AG04449 (cell line): Measurements from ENCODE around the gene ADGB.

Experiments
- CTCF ChIA-PET: fragments of 350-600 bp; formaldehyde crosslinking; extraction: SDS; loops from one replicate; lab custom pipeline; 2021; ENCODE audit warnings: antibody characterized with exemption; lab: Yijun Ruan, JAX
- POLR2A ChIA-PET: fragments of 400-600, 350-600 bp; formaldehyde crosslinking; extraction: SDS; loops from one replicate; lab custom pipeline; 2020; ENCODE audit warnings: antibody characterized with exemption, inconsistent platforms; lab: Yijun Ruan, JAX
- DNase-seq: peaks from one replicate; pipeline ENCODE4 v3.0.0-alpha.2; 2010; ENCODE audit warnings: low read depth, low spot score
- H3K4me3 ChIP-seq: 2 replicates; pipeline ENCODE4 v1.5.1; 2011; ENCODE audit warnings: low read depth, mild to moderate bottlenecking, control low read depth, low read length
- CTCF ChIP-seq: IDR thresholded peaks from one replicate; pipeline ENCODE4 v1.5.1; 2011; ENCODE audit warnings: mild to moderate bottlenecking, moderate library complexity, low read length, control low read depth, inconsistent platforms; ENCODE audit not compliant: insufficient read depth; ENCODE audit errors: missing control alignments

ADGB gene

DNA sequence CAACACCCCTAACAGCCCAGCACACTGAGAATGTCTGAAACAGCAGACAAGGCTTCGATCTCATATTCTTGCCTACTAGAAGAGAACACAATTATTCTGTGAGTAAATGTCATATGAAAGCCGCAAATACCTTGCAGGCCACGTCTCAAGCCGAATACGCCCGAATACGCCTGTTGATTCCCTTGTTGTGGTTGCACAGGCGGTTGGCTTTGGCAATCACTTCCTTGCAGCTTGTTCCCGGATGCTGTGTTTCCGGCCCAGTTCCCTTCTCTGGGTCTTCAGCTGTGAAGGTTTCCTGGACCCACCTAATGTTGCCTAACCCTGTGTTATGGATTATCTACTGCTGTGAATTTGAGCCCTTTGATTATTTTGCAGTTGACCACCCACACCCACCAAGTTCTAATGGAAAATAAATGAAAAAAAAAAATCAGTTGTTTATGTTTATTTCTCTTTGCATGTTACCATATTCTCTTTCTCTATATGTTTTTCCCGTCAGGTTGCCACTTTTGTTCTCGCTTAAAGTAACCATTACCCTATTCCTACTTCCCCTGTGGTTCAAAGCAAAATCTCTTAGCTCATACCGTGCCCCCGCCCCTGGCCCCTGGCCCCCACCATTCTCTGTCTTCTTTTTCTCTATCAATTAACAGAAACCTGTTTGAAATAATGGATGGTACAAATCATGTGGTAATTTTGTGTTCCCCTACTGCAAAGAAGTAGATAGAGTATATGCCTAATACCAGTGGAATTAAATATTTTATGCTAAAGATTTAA lies 172.4 kb downstream of the ADGB start:
- ChIA-PET POLR2A (no interaction called here), CTCF (no interaction called here)
- no peak overlapping the region for H3K4me3 ChIP-seq
- no peak for TF ChIP-seq CTCF
- no peak for DNase-seq

DNA sequence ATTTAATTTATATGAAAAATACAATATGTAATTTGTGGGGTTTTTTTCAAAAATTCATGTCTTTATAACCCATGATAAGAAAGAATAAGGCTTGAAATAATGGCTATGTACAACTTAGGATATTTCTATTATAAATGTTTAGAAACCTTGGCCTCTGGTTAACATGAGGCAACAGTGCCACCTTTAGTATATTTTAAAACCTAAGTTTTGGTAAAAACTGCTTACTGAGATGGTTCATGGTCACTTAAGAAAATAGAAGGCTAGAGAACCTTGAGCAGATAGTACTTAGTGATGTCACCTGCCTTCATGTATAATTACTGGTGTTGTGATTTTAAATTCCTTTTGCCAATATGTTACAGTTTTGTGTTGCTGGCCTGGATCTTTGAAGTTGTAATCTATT lies 176.4 kb downstream of the ADGB start:
- CTCF ChIA-PET = no interaction called here

DNA sequence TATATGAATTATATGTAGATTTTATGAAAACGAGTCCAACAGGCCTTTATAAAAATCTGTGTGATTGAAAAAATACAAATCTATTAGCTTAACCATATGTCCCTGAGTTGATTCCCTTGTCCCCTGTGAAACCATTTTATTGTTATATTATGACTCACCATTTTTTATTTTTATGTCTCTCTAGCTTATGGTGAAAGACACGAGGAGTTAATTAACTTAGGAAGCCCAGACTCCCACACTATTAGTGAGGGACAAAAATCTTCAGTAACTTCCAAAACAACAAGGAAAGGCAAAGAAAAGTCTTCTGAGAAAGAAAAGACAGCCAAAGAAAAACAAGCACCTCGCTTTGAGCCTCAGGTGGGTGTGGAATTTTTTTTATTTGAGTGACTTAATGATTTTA lies 183.1 kb downstream of the ADGB start:
- ChIA-PET CTCF (interaction anchor here (0.6 to 1.0 kb wide), 2 partner anchors 12 to 27 kb away, joined by 3 read pairs; no protein-coding TSS in a partner anchor), POLR2A (no interaction called here)
- no peak overlapping the region for H3K4me3 ChIP-seq
- no peak for DNase-seq
- TF ChIP-seq CTCF = no peak

More for the DNA sequence above, 176.4 kb downstream of the ADGB start:
- no peak for TF ChIP-seq CTCF
- no peak for DNase-seq
- no peak overlapping the region for H3K4me3 ChIP-seq
- POLR2A ChIA-PET = no interaction called here

- ChIA-PET POLR2A (no interaction called here), CTCF (interaction anchor here (0.7 to 1.1 kb wide), 6 partner anchors 9 to 65 kb away, joined by 3 to 7 read pairs (median 4); no protein-coding TSS in a partner anchor)
- TF ChIP-seq CTCF = peak; percentile 35
- H3K4me3 ChIP-seq = no peak overlapping the region
- no peak for DNase-seq
Observed at GRCh38 chr6:146785001-146785585, 186.3 kb downstream of the ADGB start.

DNA sequence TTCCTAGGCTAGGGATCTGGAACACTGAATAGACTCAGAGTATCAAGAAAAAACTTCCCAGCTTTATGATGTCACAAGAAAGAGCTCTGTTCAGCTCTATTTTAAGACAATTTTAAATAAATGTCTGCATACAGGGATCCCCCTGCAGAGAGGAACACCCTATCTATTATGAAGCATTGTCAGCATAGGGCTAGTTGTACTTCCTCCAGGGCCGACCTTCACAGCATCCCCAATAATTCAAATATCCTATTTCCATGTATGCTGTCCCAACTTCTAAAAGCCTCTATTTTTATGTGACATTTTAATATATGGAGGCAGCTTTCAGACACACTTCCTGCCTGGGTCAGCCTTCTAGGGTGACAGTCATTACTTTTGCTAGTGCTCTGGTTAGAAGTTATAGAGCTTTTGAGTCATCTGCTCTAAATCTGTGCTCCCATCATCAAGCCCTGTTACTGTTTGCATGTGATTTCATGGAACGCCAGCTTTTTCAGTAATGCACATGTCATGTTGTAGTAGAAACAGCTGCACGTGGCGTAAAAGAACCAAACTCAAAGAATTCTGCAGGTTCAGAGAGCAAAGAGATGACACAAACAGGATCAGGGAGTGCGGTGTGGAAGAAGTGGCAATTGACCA lies 189.2 kb downstream of the ADGB start:
- no peak for DNase-seq
- ChIA-PET CTCF (interaction anchor here (1.1 kb wide), 1 partner anchor 17 kb away, joined by 3 read pairs; no protein-coding TSS in a partner anchor), POLR2A (no interaction called here)
- H3K4me3 ChIP-seq = no peak overlapping the region; the same call in 1 of the 2 replicates
- no peak for TF ChIP-seq CTCF

- no peak overlapping the region for H3K4me3 ChIP-seq
- ChIA-PET POLR2A (no interaction called here), CTCF (no interaction called here)
- no peak for TF ChIP-seq CTCF
- DNase-seq = no peak
Observed at GRCh38 chr6:146790561-146791091, 191.9 kb downstream of the ADGB start.
